Measurements from ENCODE around the gene ATG7. TPM values are rescaled to one million over a fixed set of nuclear protein-coding genes. Genes with fewer than 3 reads are reported as not detected.

The ATG7 gene
- total RNA-seq, 1 donor from 2014 or later = 53.4 TPM

- Histone ChIP-seq H3K4me3 (ENCODE audit: low read depth, low read length) (no peak overlapping the region), H3K36me3 (ENCODE audit: control insufficient read depth, insufficient read depth, low read length) (no peaks in the 10 kb centered on the region), H3K27me3 (ENCODE audit: control insufficient read depth, insufficient read depth, low read length) (no peaks in the 10 kb centered on the region)
- no peak for TF ChIP-seq CTCF (IDR thresholded peaks at IDR 0.05; ENCODE audit: insufficient read depth, low read length, severe bottlenecking)
- FAIRE-seq (no peak), DNase-seq (ENCODE audit: low read depth) (peak; percentile 39)
These were observed 15.9 kb downstream of the ATG7 start for GRCh38 chr3:11288021-11288491.

- no peaks in the 10 kb centered on the region for H3K36me3 ChIP-seq (ENCODE audit: control insufficient read depth, insufficient read depth, low read length)
- TF ChIP-seq CTCF (IDR thresholded peaks at IDR 0.05; ENCODE audit: insufficient read depth, low read length, severe bottlenecking) = no peak
- H3K4me3 ChIP-seq (ENCODE audit: low read depth, low read length) = no peak overlapping the region
- DNase-seq (ENCODE audit: low read depth) = peak; percentile 96
- FAIRE-seq = no peak
- H3K27me3 ChIP-seq (ENCODE audit: control insufficient read depth, insufficient read depth, low read length) = no peaks in the 10 kb centered on the region
These were observed 16.8 kb downstream of the ATG7 start for GRCh38 chr3:11288786-11289637.

- no peak for TF ChIP-seq CTCF (IDR thresholded peaks at IDR 0.05; ENCODE audit: insufficient read depth, low read length, severe bottlenecking)
- H3K36me3 ChIP-seq (ENCODE audit: control insufficient read depth, insufficient read depth, low read length) = no peaks in the 10 kb centered on the region
- H3K27me3 ChIP-seq (ENCODE audit: control insufficient read depth, insufficient read depth, low read length) = no peaks in the 10 kb centered on the region
- no peak for FAIRE-seq
- no peak overlapping the region for H3K4me3 ChIP-seq (ENCODE audit: low read depth, low read length)
- DNase-seq (ENCODE audit: low read depth) = no peak
These were observed 17.7 kb downstream of the ATG7 start for GRCh38 chr3:11289864-11290263.

GRCh38 chr3:11290743-11291680 is 18.8 kb downstream of the ATG7 start:
- peak; percentile 50 for DNase-seq (ENCODE audit: low read depth)
- H3K4me3 ChIP-seq (ENCODE audit: low read depth, low read length) = no peak overlapping the region
- no peak for TF ChIP-seq CTCF (IDR thresholded peaks at IDR 0.05; ENCODE audit: insufficient read depth, low read length, severe bottlenecking)
- no peaks in the 10 kb centered on the region for H3K36me3 ChIP-seq (ENCODE audit: control insufficient read depth, insufficient read depth, low read length)
- FAIRE-seq = no peak
- H3K27me3 ChIP-seq (ENCODE audit: control insufficient read depth, insufficient read depth, low read length) = no peaks in the 10 kb centered on the region

- Histone ChIP-seq H3K27me3 (ENCODE audit: control insufficient read depth, insufficient read depth, low read length) (no peaks in the 10 kb centered on the region), H3K4me3 (ENCODE audit: low read depth, low read length) (no peak overlapping the region), H3K36me3 (ENCODE audit: control insufficient read depth, insufficient read depth, low read length) (no peaks in the 10 kb centered on the region)
- DNase-seq (ENCODE audit: low read depth) = no peak
- no peak for TF ChIP-seq CTCF (IDR thresholded peaks at IDR 0.05; ENCODE audit: insufficient read depth, low read length, severe bottlenecking)
- no peak for FAIRE-seq
These were observed 19.6 kb downstream of the ATG7 start for GRCh38 chr3:11291808-11292207.
